Lower leg skin (tissue), 3 donors: ENCODE data around the gene ZNF593.

ENCODE experiments used
- CTCF ChIP-seq, 3 donors: fragments of 450-650 bp; IDR thresholded peaks; one replicate each; pipeline ENCODE4 v1.5.1; 2016; ENCODE audit warnings: antibody characterized with exemption in 3 of 3, mild to moderate bottlenecking in 3 of 3, moderate library complexity in 2 of 3
- POLR2A ChIP-seq, 2 donors: fragments of 450-650 bp; IDR thresholded peaks; one replicate each; pipeline ENCODE4 v1.6.1; 2016 to 2017; ENCODE audit warnings: antibody characterized with exemption in 2 of 2, mild to moderate bottlenecking in 1 of 2, moderate library complexity in 1 of 2

- no peak for TF ChIP-seq CTCF (IDR thresholded peaks at IDR 0.05)
- no peak for TF ChIP-seq POLR2A (IDR thresholded peaks at IDR 0.05)
Observed at GRCh38 chr1:26210147-26210870, 40.6 kb downstream of the ZNF593 start.
